Endothelial cell of hepatic sinusoid (primary cell): ENCODE measurements around the gene UPF1.
"Not testable (repeated sequence)": the region's sequence is repeated elsewhere in the genome, so short reads cannot be mapped to it uniquely, and the experiment has no call there.

Experiments used
- in situ Hi-C: cut with HindIII; loops from 2 replicates; pipeline ENCODE4 v1.10.0; 2017; ENCODE audit warnings: low sequenced_read_pairs

Gene UPF1

GRCh38 chr19:18798384-18799352 lies 33.1 kb upstream of the UPF1 start:
- in situ Hi-C loops, result loop anchor here (10.0 kb wide), 1 partner anchor 66 kb away; no protein-coding TSS in a partner anchor

- in situ Hi-C loops, result loop anchor here (10.0 kb wide), 1 partner anchor 65 kb away; no protein-coding TSS in a partner anchor
Measured at GRCh38 chr19:18799389-18799970, 32.3 kb upstream of the UPF1 start.

GRCh38 chr19:18800079-18800478 lies 31.7 kb upstream of the UPF1 start:
- in situ Hi-C loops, result no loop called here

GRCh38 chr19:18800636-18801035 lies 31.1 kb upstream of the UPF1 start:
- in situ Hi-C loops, result no loop called here

- in situ Hi-C loops, result no loop called here
Measured at GRCh38 chr19:18802354-18802753, 29.4 kb upstream of the UPF1 start.

- in situ Hi-C loops, result no loop called here
Measured at GRCh38 chr19:18803550-18804138, 28.1 kb upstream of the UPF1 start.

- in situ Hi-C loops, result no loop called here
Measured at GRCh38 chr19:18804139-18804601, 27.6 kb upstream of the UPF1 start.

GRCh38 chr19:18804643-18805042 lies 27.1 kb upstream of the UPF1 start:
- in situ Hi-C loops, result no loop called here

GRCh38 chr19:18807861-18808331 lies 23.9 kb upstream of the UPF1 start:
- in situ Hi-C loops, result no loop called here

GRCh38 chr19:18809149-18809868 lies 22.4 kb upstream of the UPF1 start:
- in situ Hi-C loops, result no loop called here

- in situ Hi-C loops, result not testable (repeated sequence)
Measured at GRCh38 chr19:18811638-18812037, 20.1 kb upstream of the UPF1 start.

GRCh38 chr19:18814063-18814462 lies 17.7 kb upstream of the UPF1 start:
- in situ Hi-C loops, result no loop called here

GRCh38 chr19:18815673-18816072 lies 16.1 kb upstream of the UPF1 start:
- in situ Hi-C loops, result no loop called here

- in situ Hi-C loops, result not testable (repeated sequence)
Measured at GRCh38 chr19:18816645-18817044, 15.1 kb upstream of the UPF1 start.

GRCh38 chr19:18817574-18817973 lies 14.2 kb upstream of the UPF1 start:
- in situ Hi-C loops, result no loop called here

- in situ Hi-C loops, result no loop called here
Measured at GRCh38 chr19:18828786-18829185, 3.0 kb upstream of the UPF1 start.

- in situ Hi-C loops, result no loop called here
Measured at GRCh38 chr19:18830488-18830887, 1.3 kb upstream of the UPF1 start.

GRCh38 chr19:18832306-18833140 lies 764 bp downstream of the UPF1 start:
- in situ Hi-C loops, result no loop called here

GRCh38 chr19:18833141-18833476 lies 1.4 kb downstream of the UPF1 start:
- in situ Hi-C loops, result no loop called here
